Left cardiac atrium (tissue), 4 donors: ENCODE data around the gene CLEC16A. TPM values are rescaled to one million over a fixed set of nuclear protein-coding genes. Genes with fewer than 3 reads are reported as not detected.
"Not testable (repeated sequence)": the region's sequence is repeated elsewhere in the genome, so short reads cannot be mapped to it uniquely, and the experiment has no call there.

ENCODE experiments used
- ATAC-seq, 2 donors: fragments of 200-7000 bp; cut with Tn5 transposase; one replicate each; pipeline ENCODE4 v1.9.1; 2020; ENCODE audit warnings: mild to moderate bottlenecking in 2 of 2, moderate library complexity in 2 of 2
- DNase-seq: peaks from one replicate; pipeline ENCODE4 v3.0.0-alpha.2; 2020
- intact Hi-C, 2 donors: fragments of 100-400 bp; cut with DNase I; formaldehyde crosslinking; loops; one replicate each; pipeline versions ENCODE4 v1.14.1 to v1.15.1; 2022 to 2023
- total RNA-seq, 2 donors: library from RNA; stranded (reverse); fragmentation: NEBNext Ultra II Directional; extraction: Animal tissue kit (Norgen Biotek cat#: 25700); gene quantifications; one replicate each; pipeline ENCODE4 v1.2.1, GENCODE V29; 2021
- donor health status: DM: no; HTN: yes; CAD: no.
- donor health status: DM: no; HTN: yes; CAD: no; lungs with severe emphysema.
- donor health status: DM: yes; HTN: yes; CAD: no.
- donor health status: Dilated cardiomyopathy.

CLEC16A gene
- total RNA-seq, 2 donors from 2014 or later = 25.5 to 30.2 TPM

DNA sequence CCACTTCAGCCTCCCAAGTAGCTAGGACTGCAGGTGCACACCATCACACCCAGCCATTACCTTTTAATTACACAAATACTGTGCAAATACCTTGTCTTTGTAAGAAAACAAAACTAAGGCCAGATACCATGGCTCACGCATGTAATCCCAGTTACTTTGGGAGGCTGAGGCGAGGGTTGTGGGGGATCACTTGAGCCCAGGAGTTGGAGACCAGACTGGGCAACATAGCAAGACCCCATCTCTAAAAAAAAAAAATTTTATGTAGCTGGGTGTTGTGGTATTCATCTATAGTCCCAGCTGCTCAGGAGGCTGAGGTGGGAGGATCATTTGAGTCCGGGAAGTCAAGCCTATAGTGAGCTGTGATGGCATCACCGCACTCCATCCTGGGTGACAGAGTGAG is 151.6 kb downstream of the CLEC16A start:
- intact Hi-C loops = no loop called here
- DNase-seq (no peak), ATAC-seq (no peak)

DNA sequence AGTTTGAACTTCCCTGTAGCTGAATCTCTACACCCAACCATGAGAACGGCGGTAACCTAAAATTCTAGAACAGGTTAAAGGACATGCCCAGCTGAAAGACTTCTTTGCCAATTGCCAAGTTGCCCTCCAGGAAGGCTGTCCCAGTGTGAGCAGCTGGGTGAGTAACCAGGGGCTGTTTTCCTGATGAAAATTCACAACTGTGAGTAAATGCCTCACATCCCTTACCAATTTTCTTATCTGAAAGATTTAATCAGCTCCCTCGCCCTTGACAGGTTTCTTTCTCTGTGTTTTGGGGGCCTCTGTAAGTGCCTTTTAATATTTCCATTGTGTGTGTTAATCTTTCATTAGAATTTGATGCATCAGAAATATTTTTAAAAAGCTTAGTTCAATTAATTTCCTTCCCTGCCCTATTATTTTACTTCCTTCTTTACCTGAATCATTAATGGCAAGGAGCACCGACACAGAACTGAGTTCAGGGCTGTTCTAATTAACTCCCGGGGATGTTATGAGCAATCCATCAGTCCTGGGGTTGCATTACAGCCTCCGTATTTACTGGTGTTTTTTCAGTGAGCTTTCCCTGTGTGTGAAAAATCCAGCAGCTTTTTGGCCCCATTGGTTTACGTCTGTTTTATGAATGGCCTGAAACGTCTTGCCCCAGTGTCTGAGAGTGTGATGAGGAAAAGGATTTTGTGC is 152.9 kb downstream of the CLEC16A start:
- no peak for DNase-seq

DNA sequence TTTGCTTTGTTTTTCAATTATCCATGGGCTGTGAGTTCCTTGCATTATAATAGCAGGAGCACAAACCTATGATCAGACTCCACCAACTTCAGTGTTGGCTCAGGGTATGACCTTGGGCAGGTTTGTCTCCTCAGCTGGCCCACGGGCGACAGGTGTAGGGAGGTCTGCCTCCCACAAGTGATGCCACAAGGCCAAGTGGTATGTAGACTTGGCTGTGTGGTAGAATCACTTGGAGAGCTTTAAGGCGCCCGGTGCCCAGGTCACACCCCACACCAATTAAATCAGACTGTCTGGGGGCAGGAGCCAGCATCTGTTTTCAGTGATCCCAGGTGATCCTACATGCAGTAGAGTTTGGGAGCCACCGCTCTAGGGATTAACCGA is 153.4 kb downstream of the CLEC16A start:
- no peak for DNase-seq
- ATAC-seq = no peak
- intact Hi-C loops = no loop called here

More for the DNA sequence above, 152.9 kb downstream of the CLEC16A start:
- no peak for ATAC-seq
- intact Hi-C loops = no loop called here

DNA sequence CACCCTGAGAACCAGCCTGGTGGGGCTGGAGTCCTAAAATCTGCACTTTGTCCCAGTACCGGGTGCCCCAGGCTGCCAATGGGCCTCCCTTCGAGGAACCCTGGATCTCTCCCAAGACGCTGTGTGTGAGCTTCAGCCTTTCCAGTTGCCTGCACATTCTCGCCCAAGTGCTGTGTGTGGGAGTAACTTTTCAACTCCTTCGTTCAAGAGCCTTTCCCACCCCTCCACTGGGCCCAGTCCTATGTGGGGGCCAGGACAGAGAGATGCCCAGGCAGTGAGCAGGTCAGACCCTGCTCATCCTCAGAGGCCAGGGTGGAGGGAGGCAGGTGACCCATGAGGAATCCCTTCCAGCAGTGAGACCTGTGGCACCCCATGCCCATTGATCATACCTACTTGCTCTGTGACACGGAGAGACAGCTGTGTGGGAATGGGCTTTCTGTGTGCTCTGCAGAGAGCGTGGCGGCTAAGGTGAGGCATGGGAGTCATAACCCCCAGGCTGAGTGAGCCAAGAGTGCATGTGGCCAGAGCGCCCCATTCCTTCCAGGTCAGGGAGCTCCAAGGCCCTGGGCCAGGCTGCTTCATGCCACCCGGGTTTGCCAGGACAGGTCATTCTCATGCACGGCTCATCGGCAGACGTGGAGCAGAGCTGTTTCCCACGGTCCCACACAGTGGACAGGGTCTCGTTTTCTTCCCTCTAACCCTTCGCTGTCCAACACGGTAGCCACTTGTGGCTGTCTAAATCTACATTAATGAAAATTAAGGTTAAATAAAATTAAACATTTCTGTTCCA is 154.4 kb downstream of the CLEC16A start:
- intact Hi-C loops = no loop called here
- DNase-seq = no peak
- no peak for ATAC-seq

DNA sequence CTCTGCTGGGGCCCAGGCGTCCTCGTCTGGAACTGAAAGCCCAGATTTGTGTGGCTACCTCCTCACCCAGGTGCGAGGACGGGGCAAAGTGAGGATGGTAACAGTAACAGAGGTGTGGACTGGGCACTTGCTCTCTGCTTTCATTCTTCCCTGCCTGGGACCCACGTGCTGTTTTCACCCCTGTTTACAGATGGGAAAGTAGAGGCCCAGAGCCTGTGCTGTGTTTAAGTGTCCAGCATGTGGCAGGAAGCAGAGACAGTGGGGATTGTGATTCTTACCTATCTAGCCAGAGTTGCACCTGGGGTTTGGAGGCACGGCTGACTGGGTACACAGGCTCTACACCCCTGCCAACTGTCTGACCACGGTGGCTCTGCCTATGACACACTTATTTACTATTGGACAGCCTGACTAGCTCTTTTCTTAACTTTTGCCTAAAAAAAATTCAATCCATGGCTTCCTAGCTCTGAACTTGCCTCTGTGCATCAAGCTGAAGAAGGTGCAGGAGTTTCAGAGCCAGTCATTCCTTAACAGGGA is 155.4 kb downstream of the CLEC16A start:
- intact Hi-C loops = loop anchor here (5.0 to 10.0 kb wide), 3 partner anchors 38 to 148 kb away; no protein-coding TSS in a partner anchor

DNA sequence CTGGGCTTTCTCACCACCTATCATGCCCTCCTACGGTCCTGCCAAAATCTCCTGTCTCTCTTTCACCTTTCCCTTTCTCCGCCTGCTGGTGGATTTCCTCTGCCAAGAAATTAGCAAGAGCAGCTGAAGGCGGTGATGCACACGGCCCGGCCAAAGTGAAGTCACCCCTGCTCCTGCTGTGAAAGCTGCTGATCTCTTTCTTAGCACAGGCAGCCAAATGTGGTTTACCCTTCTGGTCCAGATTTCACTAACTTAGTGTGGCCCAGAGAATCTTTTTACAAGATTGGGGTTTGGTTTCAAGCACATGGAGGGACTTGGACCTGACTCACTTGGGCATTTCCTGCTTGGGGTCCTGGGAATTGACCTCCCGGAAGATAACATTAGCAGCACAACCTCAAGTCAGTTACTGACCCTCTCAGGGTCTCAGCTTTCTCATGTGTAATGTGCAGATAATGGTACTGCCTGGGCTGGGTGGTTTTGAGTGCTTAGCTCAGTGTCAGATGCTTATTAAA is 155.9 kb downstream of the CLEC16A start:
- DNase-seq = peak; percentile 75
- intact Hi-C loops = loop anchor here (5.0 to 10.0 kb wide), 3 partner anchors 37 to 147 kb away; no protein-coding TSS in a partner anchor
- ATAC-seq = peak; percentile 46 to 71

More for the DNA sequence above, 155.4 kb downstream of the CLEC16A start:
- DNase-seq (no peak), ATAC-seq (peak in 1 of 2 donors; percentile 3)

DNA sequence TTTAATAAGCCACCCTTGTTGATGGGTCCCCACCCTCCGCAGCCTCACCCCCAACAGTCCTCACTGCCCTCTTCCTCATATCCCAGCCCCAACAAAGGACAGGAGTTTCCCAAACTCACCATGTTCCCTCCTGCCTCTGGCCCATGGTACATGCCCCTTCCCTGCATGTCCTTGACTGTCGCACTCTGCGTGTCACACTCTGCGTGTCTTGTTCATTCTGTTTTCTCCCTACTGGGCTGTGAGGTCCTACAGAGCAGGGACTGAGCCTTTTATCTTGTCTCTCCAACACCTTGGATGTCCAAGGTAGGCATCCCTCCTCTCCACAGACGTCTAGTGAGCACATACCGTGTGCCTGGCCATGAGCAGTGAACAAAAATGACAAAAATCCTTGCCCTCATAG is 156.9 kb downstream of the CLEC16A start:
- ATAC-seq = no peak
- DNase-seq = no peak
- intact Hi-C loops = loop anchor here (5.0 to 10.0 kb wide), 3 partner anchors 36 to 146 kb away; no protein-coding TSS in a partner anchor

DNA sequence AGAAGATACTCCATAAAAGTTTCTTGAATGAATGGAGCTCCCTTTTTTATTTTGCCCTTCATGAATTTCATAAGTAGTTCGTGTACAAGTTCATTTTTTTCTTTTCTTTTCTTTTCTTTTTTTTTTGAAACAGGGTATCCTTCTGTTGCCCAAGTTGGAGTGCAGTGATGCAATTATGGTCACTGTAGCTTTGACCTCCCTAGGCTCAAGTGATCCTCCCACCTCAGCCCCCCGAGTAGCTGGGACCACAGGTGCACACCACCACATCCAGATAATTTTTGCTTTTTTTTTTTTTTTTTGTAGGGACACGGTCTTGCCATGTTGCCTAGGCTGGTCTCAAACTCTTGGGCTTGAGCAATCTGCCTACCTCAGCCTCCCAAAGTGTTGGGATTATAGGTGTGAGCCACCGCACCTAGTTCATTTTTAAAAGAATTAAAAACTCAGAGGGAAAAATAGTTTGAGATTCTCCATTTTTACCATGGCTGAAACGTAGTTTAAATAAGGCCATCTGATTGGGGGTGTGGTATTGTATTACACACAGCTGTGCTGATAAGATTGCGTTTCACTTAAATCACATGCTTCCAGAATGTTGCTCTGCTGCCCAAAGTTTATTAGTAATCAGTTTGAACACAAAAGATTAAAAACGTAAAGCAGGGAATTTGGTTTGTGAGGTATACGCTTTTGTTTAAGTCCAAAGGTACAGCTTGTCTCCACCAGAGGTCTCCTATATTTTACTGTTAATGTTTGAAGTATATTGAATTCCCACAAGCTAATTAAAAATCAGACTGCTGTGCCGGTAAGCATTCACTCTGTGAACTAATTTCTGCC is 157.5 kb downstream of the CLEC16A start:
- no peak for ATAC-seq
- intact Hi-C loops = loop anchor here (2.0 to 10.0 kb wide), 4 partner anchors 35 to 155 kb away; partner anchors contain the start of gene SOCS1 (in 1 of the 2)
- no peak for DNase-seq

DNA sequence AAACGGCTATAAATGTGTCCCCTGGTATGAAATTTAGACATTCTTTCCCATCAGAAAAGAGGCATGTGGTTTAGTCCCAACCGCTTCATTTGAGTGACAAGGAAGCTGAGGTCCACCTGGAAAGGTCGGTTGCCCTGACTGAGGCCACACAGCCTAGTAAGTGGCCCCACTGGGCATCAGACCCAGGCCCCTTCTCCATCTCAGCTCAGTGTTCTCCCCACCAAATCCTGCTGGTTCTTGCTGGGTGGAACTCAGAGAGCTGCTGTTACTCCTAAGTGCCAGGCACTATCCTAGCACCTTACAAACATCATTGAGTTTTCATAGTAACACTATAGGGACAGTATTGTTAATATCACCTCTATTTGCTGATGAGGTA is 158.1 kb downstream of the CLEC16A start:
- intact Hi-C loops = loop anchor here (2.0 to 10.0 kb wide), 4 partner anchors 35 to 154 kb away; partner anchors contain the start of gene SOCS1 (in 1 of the 2)
- ATAC-seq (no peak), DNase-seq (no peak)

DNA sequence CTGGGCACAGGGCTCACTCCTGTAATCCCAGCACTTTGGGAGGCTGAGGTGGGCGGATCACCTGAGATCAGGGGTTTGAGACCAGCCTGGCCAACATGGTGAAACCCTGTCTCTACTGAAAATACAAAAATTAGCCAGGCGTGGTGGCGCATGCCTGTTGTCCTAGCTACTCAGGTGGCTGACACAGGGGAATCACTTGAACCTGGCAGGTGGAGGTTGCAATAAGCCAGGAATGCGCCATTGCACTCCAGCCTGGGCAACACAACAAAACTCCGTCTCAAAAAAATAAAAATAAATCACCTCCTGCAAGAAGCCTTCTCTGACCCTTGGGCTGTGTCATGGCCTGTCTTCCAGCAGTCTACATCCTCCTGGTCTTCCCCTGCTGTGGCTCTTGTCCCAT is 158.9 kb downstream of the CLEC16A start:
- intact Hi-C loops = loop anchor here (2.0 to 10.0 kb wide), 4 partner anchors 34 to 154 kb away; partner anchors contain the start of gene SOCS1 (in 1 of the 2)
- not testable (repeated sequence) for DNase-seq, ATAC-seq

DNA sequence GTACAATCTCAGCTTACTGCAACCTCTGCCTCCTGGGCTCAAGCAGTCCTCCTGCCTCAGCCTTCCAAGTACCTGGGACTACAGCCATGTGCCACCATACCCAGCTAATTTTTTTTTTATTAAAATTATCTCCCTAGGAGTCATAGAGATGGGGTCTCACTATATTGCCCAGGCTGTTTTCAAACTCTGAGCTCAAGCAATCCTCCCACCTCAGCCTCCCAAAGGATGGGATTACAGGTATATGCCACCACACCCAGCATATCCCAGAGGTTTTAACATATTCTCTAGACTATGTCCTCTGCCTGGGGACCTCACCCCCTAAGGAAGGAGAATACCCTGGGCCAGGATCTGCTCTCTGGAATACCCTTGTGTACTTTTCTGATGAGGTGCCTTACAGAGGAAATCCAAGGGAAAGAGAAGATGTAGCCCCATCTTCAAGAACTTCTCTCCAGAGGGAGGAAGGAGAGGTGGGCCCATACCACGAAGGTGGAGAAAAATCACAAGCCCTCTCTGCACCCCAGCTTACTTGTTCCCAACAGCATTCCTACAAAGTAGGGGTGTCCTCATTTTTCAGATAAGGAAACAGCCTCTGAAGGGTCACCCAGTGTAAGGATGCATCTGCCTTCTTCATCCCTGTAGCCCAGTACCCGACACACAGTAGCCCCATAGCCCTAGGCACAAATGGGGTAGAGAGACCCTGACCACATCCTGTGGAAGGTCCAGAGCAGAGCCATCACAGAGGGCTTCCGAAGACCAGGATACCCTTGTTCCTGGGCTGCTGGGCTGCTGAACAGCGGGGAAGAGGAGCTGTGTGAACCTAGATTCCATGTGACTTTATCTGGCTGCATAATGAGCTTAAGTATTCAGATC is 160.0 kb downstream of the CLEC16A start:
- DNase-seq (no peak), ATAC-seq (peak in 1 of 2 donors; percentile 51)
- intact Hi-C loops = loop anchor here (5.0 to 10.0 kb wide), 3 partner anchors 33 to 143 kb away; no protein-coding TSS in a partner anchor

DNA sequence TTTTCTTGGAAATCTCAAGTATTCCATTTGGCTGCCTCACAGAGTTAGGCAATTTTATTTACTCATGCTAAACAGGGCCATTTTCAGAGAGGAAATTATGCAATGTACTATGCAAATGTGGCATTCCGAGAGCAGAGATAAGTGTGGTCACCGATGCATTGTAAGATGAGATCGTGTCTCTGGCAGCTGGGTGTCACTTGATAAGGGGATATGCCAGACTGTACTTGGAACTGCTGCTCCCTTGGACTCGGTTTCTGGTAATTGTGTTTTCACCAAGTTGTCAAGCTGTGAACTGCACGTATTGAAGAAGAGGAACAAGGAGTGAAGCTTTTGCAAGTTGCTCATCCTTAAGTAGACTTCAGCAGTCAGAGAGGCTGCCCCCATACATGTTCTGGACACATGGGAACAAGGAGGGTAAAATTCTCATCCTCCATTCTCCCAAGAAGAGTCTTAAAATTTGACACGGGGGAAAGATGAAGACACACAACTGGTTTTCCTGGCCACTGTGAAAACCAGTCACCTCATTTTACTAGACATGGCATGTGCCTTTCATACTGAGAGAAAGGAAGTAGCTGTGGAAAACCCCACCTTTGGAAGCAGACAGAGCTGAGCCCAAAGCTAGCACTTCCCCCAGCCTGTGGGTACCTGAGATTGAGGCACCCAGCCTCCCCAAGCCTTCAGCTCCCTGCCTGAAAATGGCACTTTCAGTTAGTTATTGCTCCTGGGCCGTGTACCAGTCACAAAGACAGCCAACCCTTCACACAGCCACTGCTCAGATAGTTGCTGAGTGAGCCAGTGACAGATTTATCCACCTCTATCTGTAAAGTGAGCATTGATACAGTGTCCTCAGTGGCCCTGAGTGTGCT is 160.9 kb downstream of the CLEC16A start:
- peak; percentile 56 for DNase-seq
- intact Hi-C loops = loop anchor here in 1 of 2 donors (10.0 kb wide), 1 partner anchor 140 kb away; no protein-coding TSS in a partner anchor

DNA sequence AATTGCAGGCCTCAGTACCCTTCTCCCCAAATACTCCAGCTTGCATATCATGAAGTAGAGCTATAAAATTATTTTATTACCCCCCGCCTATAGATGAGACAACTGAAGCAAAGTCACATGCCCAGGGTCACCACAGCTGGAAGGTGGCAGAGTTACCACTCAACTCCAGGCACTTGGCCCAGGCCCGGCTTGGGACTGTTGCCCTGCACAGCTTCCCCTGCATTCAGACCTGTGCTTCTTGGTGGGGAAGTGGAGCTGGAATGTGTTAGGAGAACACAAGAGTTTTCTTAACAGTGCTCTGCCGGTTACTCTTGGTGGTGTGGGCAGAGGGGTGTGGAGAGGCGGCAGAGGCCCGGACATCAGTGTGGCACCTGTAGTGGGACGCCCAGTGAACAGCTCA is 162.4 kb downstream of the CLEC16A start:
- intact Hi-C loops = loop anchor here in 1 of 2 donors (10.0 kb wide), 1 partner anchor 142 kb away; no protein-coding TSS in a partner anchor
- no peak for DNase-seq
- no peak for ATAC-seq

More for the DNA sequence above, 160.9 kb downstream of the CLEC16A start:
- peak; percentile 62 to 69 for ATAC-seq

DNA sequence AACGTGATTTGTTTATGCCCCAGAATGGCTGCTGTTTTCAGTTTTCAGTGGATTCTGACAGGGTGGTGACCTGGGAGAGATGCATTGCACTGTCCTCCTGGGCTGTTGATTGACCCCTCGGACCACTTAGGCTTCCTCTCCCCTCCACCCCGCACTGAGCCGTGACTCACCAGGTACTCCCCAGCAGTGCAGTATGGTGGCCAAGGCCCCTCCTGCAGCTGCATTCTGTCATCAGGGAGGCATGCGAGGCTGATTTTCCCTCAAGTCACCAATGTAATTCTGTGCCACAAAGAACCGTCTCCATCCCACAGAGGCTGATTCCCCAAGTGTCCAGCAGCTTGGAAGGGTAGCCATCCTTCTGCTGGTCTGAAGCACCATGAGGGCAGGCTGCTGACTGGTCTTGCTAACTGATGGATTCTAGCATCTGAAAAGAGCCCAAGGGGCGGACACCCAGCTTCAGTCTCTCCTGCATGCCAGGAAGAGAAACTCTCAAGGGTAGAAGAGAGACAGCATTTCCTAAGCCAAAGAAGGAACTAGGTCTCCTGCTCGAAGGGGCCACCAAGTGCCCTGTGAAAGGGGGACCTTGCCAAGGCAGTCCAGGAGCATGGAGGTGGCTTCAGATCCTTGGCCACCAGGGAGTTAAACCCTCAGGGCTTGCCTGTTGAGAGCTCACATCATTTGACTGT is 163.6 kb downstream of the CLEC16A start:
- intact Hi-C loops = loop anchor here in 1 of 2 donors (10.0 kb wide), 1 partner anchor 143 kb away; no protein-coding TSS in a partner anchor
- DNase-seq (no peak), ATAC-seq (peak in 1 of 2 donors; percentile 42)

DNA sequence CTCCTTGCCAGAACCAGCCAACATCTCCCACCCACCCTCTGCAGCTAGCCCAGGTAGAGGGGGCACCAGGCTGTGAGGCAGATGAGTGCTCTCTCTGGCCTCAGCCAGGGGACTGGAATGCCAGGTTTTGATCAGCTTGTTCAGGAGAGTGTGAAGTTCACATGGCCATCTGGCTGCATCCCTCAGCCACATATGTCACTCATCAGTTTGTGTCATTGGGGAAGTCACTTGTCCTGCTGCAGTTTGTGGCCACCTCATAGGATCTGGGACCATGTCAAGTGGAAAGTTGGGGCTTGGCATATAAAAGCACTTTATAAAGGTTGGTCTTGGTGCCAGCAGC is 164.1 kb downstream of the CLEC16A start:
- DNase-seq = no peak
- intact Hi-C loops = loop anchor here in 1 of 2 donors (10.0 kb wide), 1 partner anchor 144 kb away; no protein-coding TSS in a partner anchor
- no peak for ATAC-seq

DNA sequence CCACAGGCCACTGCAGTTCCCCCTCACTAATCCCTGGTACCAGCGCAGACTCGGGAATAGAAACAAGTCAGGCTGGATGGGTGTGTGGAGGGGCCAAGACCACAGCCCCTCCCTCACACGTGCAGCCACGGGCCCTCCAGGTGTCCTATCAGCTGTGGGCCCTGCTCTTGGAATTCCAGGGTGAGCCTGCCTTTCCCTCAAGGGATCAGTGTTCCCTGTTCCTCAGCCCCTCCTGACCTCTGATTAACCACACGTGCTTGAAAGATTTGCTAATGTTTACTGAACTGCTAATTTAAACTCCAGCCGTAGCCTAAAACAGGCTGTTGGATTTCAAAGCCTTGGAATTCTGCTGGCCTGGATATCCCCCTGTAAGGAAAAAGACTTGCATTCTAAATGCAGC is 165.2 kb downstream of the CLEC16A start:
- DNase-seq (no peak), ATAC-seq (no peak)
- intact Hi-C loops = loop anchor here in 1 of 2 donors (10.0 kb wide), 1 partner anchor 145 kb away; no protein-coding TSS in a partner anchor
